ENCODE data around the gene SCUBE3. TPM values are rescaled to one million over a fixed set of nuclear protein-coding genes. Genes with fewer than 3 reads are reported as not detected.

Gene SCUBE3
- total and polyA plus RNA-seq, 2 experiments from 2014 or later = 0.39 to 1.1 TPM

DNA sequence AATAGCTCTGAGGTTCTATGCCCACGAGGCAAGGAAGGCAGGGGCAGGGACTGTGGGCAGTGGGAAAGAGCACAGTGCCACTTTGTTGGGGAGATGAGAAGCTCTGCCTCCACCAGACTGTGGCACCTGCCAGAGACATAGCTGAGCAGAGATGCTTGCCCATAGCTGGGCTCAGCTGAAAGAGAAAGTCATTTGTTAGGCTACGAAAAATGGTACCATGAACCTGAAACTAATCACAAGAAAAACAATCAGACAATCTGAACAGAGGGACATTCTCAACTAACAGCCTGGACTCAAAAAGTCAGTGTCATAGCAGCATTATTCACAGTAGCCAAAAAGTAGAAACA lies 39.7 kb upstream of the SCUBE3 start (continued):
- TF ChIP-seq, protein P1, sequence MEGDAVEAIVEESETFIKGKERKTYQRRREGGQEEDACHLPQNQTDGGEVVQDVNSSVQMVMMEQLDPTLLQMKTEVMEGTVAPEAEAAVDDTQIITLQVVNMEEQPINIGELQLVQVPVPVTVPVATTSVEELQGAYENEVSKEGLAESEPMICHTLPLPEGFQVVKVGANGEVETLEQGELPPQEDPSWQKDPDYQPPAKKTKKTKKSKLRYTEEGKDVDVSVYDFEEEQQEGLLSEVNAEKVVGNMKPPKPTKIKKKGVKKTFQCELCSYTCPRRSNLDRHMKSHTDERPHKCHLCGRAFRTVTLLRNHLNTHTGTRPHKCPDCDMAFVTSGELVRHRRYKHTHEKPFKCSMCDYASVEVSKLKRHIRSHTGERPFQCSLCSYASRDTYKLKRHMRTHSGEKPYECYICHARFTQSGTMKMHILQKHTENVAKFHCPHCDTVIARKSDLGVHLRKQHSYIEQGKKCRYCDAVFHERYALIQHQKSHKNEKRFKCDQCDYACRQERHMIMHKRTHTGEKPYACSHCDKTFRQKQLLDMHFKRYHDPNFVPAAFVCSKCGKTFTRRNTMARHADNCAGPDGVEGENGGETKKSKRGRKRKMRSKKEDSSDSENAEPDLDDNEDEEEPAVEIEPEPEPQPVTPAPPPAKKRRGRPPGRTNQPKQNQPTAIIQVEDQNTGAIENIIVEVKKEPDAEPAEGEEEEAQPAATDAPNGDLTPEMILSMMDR (conservative IDR thresholded peaks at IDR 0.05; ENCODE audit: low read depth in 2 of 2) = no peak
- no peak for TF ChIP-seq POLR2AphosphoS5 (IDR thresholded peaks at IDR 0.05; ENCODE audit: low read depth)
- TF ChIP-seq, protein P2, sequence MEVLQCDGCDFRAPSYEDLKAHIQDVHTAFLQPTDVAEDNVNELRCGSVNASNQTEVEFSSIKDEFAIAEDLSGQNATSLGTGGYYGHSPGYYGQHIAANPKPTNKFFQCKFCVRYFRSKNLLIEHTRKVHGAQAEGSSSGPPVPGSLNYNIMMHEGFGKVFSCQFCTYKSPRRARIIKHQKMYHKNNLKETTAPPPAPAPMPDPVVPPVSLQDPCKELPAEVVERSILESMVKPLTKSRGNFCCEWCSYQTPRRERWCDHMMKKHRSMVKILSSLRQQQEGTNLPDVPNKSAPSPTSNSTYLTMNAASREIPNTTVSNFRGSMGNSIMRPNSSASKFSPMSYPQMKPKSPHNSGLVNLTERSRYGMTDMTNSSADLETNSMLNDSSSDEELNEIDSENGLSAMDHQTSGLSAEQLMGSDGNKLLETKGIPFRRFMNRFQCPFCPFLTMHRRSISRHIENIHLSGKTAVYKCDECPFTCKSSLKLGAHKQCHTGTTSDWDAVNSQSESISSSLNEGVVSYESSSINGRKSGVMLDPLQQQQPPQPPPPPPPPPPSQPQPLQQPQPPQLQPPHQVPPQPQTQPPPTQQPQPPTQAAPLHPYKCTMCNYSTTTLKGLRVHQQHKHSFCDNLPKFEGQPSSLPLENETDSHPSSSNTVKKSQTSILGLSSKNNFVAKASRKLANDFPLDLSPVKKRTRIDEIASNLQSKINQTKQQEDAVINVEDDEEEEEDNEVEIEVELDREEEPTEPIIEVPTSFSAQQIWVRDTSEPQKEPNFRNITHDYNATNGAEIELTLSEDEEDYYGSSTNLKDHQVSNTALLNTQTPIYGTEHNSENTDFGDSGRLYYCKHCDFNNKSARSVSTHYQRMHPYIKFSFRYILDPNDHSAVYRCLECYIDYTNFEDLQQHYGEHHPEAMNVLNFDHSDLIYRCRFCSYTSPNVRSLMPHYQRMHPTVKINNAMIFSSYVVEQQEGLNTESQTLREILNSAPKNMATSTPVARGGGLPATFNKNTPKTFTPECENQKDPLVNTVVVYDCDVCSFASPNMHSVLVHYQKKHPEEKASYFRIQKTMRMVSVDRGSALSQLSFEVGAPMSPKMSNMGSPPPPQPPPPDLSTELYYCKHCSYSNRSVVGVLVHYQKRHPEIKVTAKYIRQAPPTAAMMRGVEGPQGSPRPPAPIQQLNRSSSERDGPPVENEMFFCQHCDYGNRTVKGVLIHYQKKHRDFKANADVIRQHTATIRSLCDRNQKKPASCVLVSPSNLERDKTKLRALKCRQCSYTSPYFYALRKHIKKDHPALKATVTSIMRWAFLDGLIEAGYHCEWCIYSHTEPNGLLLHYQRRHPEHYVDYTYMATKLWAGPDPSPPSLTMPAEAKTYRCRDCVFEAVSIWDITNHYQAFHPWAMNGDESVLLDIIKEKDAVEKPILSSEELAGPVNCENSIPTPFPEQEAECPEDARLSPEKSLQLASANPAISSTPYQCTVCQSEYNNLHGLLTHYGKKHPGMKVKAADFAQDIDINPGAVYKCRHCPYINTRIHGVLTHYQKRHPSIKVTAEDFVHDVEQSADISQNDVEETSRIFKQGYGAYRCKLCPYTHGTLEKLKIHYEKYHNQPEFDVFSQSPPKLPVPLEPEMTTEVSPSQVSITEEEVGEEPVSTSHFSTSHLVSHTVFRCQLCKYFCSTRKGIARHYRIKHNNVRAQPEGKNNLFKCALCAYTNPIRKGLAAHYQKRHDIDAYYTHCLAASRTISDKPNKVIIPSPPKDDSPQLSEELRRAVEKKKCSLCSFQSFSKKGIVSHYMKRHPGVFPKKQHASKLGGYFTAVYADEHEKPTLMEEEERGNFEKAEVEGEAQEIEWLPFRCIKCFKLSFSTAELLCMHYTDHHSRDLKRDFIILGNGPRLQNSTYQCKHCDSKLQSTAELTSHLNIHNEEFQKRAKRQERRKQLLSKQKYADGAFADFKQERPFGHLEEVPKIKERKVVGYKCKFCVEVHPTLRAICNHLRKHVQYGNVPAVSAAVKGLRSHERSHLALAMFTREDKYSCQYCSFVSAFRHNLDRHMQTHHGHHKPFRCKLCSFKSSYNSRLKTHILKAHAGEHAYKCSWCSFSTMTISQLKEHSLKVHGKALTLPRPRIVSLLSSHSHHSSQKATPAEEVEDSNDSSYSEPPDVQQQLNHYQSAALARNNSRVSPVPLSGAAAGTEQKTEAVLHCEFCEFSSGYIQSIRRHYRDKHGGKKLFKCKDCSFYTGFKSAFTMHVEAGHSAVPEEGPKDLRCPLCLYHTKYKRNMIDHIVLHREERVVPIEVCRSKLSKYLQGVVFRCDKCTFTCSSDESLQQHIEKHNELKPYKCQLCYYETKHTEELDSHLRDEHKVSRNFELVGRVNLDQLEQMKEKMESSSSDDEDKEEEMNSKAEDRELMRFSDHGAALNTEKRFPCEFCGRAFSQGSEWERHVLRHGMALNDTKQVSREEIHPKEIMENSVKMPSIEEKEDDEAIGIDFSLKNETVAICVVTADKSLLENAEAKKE (CRISPR knock-in tag; IDR thresholded peaks at IDR 0.05) = no peak

DNA sequence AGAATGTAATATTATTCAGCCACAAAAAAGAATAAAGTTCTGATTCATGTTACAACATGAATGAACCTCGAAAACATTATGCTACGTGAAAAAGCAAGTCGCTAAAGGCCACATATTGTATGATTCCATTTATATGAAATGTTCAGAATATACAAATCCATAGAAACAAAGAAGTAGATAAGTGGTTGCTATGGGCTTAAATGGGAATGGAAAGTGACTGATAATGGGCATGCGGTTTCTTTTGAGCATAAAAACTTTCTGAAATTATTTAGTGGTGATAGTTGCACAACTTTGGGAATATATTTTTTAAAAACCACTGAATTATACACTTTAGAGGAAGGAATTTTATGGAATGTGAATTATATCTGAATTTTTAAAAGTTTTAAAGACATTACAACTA lies 39.3 kb upstream of the SCUBE3 start:
- H3K27ac ChIP-seq (ENCODE audit: low read depth) = no peak overlapping the region
- no peaks in the 10 kb centered on the region for H3K79me2 ChIP-seq (replicated peaks; ENCODE audit: insufficient read depth)
- Mint-ChIP-seq H3K36me3 (ENCODE audit: low read depth) (peaks cover 2% of the 10 kb centered on the region; the same call in 2 of the 3 replicates), H3K4me1 (peaks cover 14% of the 10 kb centered on the region), H3K4me3 (no peak overlapping the region), H3K27ac (no peak overlapping the region), H3K27me3 (ENCODE audit: insufficient read depth, low read depth, poor library complexity) (peaks cover 10% of the 10 kb centered on the region), H3K9me3 (peaks cover 3% of the 10 kb centered on the region; the same call in 2 of the 3 replicates)
- H3F3A ChIP-seq (replicated peaks; ENCODE audit: low read depth) = no peaks in the 10 kb centered on the region
- no peak for DNase-seq (ENCODE audit: low spot score)
- H3K27me3 ChIP-seq (ENCODE audit: insufficient read depth) = no peaks in the 10 kb centered on the region
- H4K20me1 ChIP-seq (replicated peaks; ENCODE audit: insufficient read depth) = no peaks in the 10 kb centered on the region; the same call in 1 of the 2 replicates
- no peaks in the 10 kb centered on the region for H3K9me2 ChIP-seq (ENCODE audit: insufficient read depth)
- no peaks in the 10 kb centered on the region; the same call in 1 of the 2 replicates for H3K4me1 ChIP-seq (ENCODE audit: insufficient read depth)
- no peak for ATAC-seq
- H2AFZ ChIP-seq = no peak overlapping the region
- H3K36me3 ChIP-seq (ENCODE audit: insufficient read depth) = no peaks in the 10 kb centered on the region
- no peak overlapping the region for H3K4me2 ChIP-seq
- no peak overlapping the region for H3K4me3 ChIP-seq
- no peak for TF ChIP-seq ZNF114 (CRISPR knock-in tag; IDR thresholded peaks at IDR 0.05)
- TF ChIP-seq, protein P1 (conservative IDR thresholded peaks at IDR 0.05; ENCODE audit: low read depth in 2 of 2) = no peak
- no peak for TF ChIP-seq EZH2phosphoT487 (IDR thresholded peaks at IDR 0.05; ENCODE audit: unreplicated experiment)
- no peak for TF ChIP-seq CREB1 (CRISPR knock-in tag; IDR thresholded peaks at IDR 0.05; ENCODE audit: low read depth)
- TF ChIP-seq EZH2 (IDR thresholded peaks at IDR 0.05; ENCODE audit: low read depth, unreplicated experiment) = no peak
- no peak for TF ChIP-seq STAT1 (IDR thresholded peaks at IDR 0.05; ENCODE audit: unreplicated experiment)
- no peak for TF ChIP-seq NANOG (IDR thresholded peaks at IDR 0.05; ENCODE audit: borderline replicate concordance)

Measured in GM23338 (cell line).